HG03066 (cell line): ENCODE data around the gene ARHGAP15.

ENCODE experiments used
- ATAC-seq: cut with Tn5 transposase; IDR thresholded peaks from one replicate; pipeline ENCODE4 v1.9.1; 2021; ENCODE audit warnings: low read depth; ENCODE audit not compliant: unreplicated experiment

The ARHGAP15 gene

GRCh38 chr2:143217512-143218115, 88.4 kb downstream of the ARHGAP15 start:
- ATAC-seq: no peak

GRCh38 chr2:143218621-143219020, 89.4 kb downstream of the ARHGAP15 start:
- no peak for ATAC-seq

- no peak for ATAC-seq
Measured at GRCh38 chr2:143219266-143219665, 90.0 kb downstream of the ARHGAP15 start.

GRCh38 chr2:143223556-143223955, 94.3 kb downstream of the ARHGAP15 start:
- ATAC-seq: no peak

- no peak for ATAC-seq
Measured at GRCh38 chr2:143225931-143226330, 96.7 kb downstream of the ARHGAP15 start.

GRCh38 chr2:143226714-143227541, 97.7 kb downstream of the ARHGAP15 start:
- no peak for ATAC-seq

GRCh38 chr2:143229411-143229810, 100.2 kb downstream of the ARHGAP15 start:
- ATAC-seq: no peak

- no peak for ATAC-seq
Measured at GRCh38 chr2:143229952-143230351, 100.7 kb downstream of the ARHGAP15 start.

GRCh38 chr2:143230506-143231253, 101.5 kb downstream of the ARHGAP15 start:
- ATAC-seq: no peak

GRCh38 chr2:143231254-143231645, 102.0 kb downstream of the ARHGAP15 start:
- no peak for ATAC-seq

- ATAC-seq: no peak
Measured at GRCh38 chr2:143237146-143237777, 108.0 kb downstream of the ARHGAP15 start.

- ATAC-seq: no peak
Measured at GRCh38 chr2:143241403-143242088, 112.3 kb downstream of the ARHGAP15 start.

- no peak for ATAC-seq
Measured at GRCh38 chr2:143246246-143246645, 117.0 kb downstream of the ARHGAP15 start.

GRCh38 chr2:143246815-143247744, 117.9 kb downstream of the ARHGAP15 start:
- ATAC-seq: no peak

GRCh38 chr2:143248631-143249030, 119.4 kb downstream of the ARHGAP15 start:
- ATAC-seq: no peak

- no peak for ATAC-seq
Measured at GRCh38 chr2:143251681-143252080, 122.5 kb downstream of the ARHGAP15 start.

GRCh38 chr2:143252138-143252907, 123.1 kb downstream of the ARHGAP15 start:
- no peak for ATAC-seq

GRCh38 chr2:143254110-143254509, 124.9 kb downstream of the ARHGAP15 start:
- no peak for ATAC-seq

GRCh38 chr2:143255086-143255485, 125.9 kb downstream of the ARHGAP15 start:
- no peak for ATAC-seq
